ENCODE results near the gene STK32B.
"Not testable (repeated sequence)": the region's sequence is repeated elsewhere in the genome, so short reads cannot be mapped to it uniquely, and the experiment has no call there.

The STK32B gene

GRCh38 chr4:5206016-5206790, 154.9 kb downstream of the STK32B start:
- peak; percentile 80 for DNase-seq (ENCODE audit: low spot score)

- DNase-seq (ENCODE audit: low spot score) = no peak
These were observed 158.6 kb downstream of the STK32B start for GRCh38 chr4:5209862-5210261.

GRCh38 chr4:5211282-5211839, 160.1 kb downstream of the STK32B start:
- no peak for DNase-seq (ENCODE audit: low spot score)

DNA sequence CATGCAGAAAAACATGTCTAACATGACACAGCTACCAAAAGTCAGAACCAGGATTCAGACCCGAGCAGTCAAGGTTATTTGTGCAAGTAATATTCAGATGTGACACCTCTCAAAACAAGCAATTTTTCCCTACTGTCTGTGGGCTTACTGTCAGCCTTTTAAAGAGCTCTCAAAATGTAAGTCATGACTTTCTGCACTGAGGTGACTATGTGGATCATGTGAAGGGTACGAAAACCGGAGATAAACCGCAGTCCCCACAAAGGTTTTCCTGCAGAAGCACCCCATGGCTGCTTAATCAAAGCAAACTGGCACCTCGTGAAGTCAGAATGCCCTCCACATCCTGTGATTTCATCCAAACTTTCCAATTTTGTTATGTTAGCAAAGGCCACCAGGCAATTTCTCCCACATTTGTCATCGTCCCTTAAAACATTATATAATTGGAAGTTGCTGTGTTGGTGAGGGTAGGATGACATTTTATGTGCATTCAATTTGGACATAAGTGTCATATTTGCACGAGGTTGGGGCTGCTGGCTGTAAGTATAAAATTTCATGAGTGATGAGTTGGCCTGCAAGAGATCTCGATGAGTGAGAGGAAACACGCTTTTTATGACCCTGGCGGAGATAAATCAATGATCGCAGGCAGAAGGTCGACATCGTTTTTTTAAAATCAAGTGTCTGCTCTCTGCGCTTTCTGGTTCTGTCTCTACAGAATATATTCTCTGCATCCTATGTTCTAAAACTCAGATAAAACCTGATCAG, 161.2 kb downstream of the STK32B start:
- no peak for DNase-seq (ENCODE audit: low spot score)

DNA sequence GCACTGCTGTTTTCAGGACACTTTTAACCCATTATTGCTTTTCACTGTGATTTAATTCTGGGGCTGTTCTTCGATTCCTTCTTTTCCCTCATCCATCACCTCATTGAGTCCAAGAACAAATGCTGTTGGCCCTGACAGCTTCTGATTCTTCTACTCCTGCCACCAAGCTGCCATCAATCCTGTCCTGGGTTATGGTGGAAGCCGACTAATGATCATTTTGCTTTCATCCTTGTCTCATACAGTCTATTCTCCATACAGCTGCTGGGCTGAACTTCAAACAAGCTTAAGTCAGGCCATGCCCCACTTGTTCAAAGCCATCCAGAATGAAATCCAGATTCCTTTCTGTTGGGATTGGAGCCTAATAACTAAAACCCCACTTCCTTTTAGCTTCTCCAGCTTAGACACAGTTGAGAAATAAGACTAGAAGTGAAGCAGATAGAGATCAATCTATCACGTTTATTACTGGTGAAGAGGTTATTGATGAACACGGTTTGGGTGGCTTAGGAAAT, 161.9 kb downstream of the STK32B start:
- DNase-seq (ENCODE audit: low spot score) = no peak

DNA sequence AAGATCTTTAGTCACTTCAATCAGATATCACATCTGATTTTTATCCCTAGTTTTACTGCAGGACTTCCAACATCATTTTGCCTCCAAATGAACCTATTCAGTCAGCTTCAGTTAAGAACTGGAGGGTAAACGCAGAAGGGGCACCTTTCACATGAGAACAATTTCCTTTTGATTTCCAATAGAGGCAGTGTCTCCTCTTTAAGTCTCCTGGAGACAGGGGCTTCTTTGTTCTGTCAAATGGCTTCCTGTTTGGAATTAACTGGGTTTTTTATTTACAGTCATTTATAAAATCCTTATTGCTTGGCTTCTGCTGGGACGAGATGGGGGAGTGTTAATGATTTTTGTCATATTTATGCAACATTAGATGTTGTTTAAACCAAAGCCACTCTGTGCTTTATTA, 164.0 kb downstream of the STK32B start:
- peak; percentile 66 for DNase-seq (ENCODE audit: low spot score)

GRCh38 chr4:5217421-5217820, 166.1 kb downstream of the STK32B start:
- no peak for DNase-seq (ENCODE audit: low spot score)

DNA sequence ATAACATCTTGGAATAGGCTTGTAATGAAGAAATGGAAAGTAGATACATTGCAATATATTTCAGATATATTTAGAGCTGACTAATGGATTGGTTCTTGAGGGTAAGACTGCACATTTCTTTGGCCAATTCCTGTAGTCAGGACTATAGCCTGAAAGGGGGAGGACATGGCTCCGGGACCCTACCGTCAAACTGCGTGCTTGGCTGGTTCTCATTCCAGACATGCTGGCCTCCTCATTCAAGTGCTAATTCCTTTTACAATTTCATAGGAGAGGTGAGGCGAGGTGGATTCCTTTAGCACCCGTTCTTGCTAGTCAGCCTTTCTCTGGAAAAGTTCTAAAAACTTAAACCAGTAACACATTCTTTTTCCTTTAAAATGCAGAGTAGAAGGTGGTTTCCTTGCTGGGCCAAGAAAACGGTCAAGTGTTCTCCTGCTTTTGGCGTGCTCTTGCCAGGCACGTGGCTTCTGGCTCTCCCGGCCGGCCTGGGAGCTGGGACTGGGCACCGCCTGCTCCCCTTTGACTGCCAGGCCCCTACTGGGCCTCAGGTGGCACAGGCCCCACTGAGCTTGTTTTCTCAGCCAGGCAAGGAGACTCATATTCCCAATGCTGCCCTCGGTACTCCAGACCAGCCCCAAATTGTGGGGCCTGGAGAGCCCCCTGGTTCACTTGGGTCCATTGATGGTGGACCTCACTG, 167.2 kb downstream of the STK32B start:
- DNase-seq (ENCODE audit: low spot score) = no peak

DNA sequence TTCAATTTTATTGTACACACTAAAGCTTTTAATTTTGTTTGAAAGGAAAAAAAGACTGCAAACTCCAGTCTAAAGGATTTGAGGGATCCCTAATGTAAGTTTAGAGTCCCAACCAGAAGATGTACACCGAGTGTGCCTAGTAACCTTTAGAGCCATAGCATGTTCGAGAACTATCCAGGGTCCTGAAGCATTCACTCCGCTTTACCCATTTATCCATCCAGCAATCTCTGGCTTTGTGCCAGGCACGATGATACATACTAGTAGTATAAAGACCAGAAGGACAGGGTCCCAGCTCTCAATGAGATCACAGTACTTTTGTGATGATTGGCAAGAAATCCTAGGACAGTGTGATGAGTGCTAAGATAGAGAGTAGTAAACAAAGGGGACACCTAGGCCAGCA, 168.7 kb downstream of the STK32B start:
- no peak for DNase-seq (ENCODE audit: low spot score)

- DNase-seq (ENCODE audit: low spot score) = no peak
These were observed 170.8 kb downstream of the STK32B start for GRCh38 chr4:5222047-5222446.

DNA sequence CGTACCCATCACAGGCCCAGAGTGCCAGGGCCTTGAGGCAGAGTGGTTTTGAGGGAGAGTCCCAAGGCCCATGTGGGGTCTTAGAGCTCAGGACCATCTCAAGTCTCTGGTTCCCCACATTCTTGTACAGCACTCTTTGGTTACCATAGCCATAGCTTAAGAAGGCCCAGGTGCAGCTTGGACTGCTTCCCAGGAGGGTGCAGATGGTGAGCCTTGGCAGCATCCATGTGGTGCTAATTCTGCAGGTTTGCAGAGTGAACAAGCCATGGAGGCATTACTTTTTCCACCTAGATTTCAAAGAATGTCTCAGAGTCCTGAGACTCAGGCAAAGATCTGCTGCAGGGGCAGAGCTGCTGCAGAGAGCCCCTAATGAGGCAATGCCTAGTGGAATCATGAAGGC, 171.7 kb downstream of the STK32B start:
- DNase-seq (ENCODE audit: low spot score) = no peak

GRCh38 chr4:5224340-5224739, 173.1 kb downstream of the STK32B start:
- DNase-seq (ENCODE audit: low spot score) = no peak

DNA sequence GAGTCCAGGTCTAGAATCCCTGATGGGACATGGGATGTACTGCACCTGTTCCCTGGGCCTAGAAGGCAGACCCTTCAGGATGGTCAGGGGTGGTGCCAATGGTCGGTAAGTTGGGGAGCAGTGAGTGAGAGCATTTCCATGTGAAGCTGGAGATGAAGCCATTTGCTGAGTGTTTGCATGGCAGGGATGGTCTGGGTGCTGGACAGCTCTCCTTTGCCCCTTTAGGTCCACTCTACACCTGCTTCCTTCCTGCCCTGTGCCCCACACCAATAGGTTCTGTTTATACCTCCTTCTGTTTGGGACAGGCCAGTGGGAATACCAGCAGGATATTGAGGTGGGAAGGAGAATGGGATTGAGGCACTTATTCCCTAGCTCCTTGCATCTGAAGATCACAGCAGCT, 181.3 kb downstream of the STK32B start:
- no peak for DNase-seq (ENCODE audit: low spot score)

DNA sequence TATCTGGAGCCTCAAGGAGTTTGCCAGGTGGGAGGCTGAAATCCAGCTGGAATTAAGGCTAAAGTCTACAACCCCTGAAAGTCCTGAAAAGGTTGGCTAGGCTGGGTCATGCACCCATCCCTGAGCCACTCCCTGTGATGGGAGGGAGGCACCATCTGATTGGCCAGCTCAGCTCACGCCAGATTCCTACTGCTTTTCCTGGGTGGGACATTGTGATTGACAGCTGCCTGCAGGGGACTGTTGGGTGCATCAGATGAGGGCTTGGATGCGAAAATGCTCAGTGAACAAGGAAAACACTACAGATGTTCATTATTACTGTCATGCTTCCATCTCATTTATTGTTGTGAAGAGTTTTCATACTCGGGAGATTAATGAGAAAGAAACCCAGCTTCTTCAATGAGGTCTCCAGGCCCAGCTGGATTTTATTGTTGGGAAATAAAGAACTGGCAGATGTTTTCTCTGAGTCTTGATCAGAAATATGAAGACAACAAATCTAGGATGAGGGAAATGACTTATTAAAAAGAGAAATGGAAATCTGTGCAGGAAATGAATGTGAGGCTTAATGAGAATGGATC, 185.9 kb downstream of the STK32B start:
- DNase-seq (ENCODE audit: low spot score) = no peak

DNA sequence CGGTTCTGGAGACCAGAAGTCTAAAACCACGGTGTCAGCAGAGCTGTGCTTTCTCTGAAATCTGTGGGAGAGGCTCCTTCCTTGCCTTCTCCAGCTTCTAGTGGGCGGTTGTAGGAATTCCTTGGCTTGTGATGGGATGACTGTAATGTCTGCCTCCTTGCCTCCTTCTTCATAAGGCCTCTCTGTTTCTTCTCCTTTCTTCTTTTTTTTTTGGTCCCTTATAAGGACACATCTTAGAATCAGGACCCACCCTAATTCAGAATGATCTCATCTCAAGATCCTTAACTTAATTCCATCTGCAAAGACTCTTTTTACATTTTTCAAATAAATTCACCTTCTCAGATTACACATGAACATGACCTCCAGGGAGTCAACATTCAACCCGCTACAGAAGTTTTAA, 186.9 kb downstream of the STK32B start:
- no peak for DNase-seq (ENCODE audit: low spot score)

DNA sequence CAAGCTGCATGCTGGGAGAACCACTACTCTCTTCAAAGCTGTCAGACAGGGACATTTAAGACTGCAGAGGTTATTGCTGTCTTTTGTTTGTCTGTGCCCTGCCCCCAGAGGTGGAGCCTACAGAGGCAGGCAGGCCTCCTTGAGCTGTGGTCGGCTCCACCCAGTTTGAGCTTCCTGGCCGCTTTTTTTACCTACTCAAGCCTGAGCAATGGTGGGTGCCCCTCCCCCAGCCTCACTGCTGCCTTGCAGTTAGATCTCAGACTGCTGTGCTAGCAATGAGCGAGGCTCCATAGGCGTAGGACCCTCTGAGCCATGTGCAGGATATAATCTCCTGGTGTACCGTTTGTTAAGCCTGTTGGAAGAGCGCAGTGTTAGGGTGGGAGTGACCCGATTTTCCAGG, 195.8 kb downstream of the STK32B start:
- DNase-seq (ENCODE audit: low spot score) = not testable (repeated sequence)

DNA sequence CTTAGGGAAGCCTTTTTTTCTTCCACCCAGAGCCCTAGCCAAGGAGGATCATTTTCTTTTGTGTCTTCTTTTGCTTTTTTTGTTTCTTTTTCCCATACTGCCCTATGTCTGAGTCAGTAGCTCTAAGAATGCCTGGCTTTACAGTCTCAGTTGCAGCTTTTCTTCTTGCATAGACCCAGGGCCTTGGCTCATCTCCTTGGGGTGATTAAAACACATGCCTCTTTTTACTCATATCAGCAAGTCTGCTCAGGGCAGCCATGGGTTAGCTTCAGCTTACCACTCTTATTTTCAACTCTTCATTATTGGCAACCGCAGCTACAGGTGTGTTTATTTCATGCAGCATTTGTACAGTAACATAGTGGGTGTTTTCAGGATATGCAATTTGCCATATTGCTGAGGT, 196.5 kb downstream of the STK32B start:
- no peak for DNase-seq (ENCODE audit: low spot score)

- no peak for DNase-seq (ENCODE audit: low spot score)
These were observed 198.4 kb downstream of the STK32B start for GRCh38 chr4:5249727-5250126.

DNA sequence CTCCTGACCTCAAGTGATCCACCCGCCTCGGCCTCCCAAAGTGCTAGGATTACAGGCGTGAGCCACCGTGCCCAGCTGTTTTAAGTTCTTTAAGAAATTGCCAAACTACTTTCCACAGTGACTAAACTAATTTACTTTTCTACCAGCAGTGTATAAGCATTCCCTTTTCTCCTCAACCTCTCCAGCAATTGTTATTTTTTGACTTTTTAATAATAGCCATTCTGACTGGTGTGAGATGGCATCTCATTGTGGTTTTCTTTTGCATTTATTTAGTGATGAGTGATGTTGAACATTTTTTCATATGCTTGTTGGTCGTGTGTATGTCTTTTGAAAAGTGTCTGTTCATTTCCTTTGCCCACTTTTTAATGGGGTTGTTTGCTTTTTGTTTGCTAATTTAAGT, 199.3 kb downstream of the STK32B start:
- DNase-seq (ENCODE audit: low spot score) = not testable (repeated sequence)

GRCh38 chr4:5256421-5256820, 205.1 kb downstream of the STK32B start:
- DNase-seq (ENCODE audit: low spot score) = peak; percentile 13

GRCh38 chr4:5257086-5257485, 205.8 kb downstream of the STK32B start:
- no peak for DNase-seq (ENCODE audit: low spot score)

GRCh38 chr4:5259471-5259870, 208.2 kb downstream of the STK32B start:
- DNase-seq (ENCODE audit: low spot score) = no peak

Measured in pons (tissue), 1 donor.